Measurements from ENCODE around the gene ENOSF1.
"Not testable (repeated sequence)": the region's sequence is repeated elsewhere in the genome, so short reads cannot be mapped to it uniquely, and the experiment has no call there.

The ENOSF1 gene, protein sequence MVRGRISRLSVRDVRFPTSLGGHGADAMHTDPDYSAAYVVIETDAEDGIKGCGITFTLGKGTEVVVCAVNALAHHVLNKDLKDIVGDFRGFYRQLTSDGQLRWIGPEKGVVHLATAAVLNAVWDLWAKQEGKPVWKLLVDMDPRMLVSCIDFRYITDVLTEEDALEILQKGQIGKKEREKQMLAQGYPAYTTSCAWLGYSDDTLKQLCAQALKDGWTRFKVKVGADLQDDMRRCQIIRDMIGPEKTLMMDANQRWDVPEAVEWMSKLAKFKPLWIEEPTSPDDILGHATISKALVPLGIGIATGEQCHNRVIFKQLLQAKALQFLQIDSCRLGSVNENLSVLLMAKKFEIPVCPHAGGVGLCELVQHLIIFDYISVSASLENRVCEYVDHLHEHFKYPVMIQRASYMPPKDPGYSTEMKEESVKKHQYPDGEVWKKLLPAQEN

DNA sequence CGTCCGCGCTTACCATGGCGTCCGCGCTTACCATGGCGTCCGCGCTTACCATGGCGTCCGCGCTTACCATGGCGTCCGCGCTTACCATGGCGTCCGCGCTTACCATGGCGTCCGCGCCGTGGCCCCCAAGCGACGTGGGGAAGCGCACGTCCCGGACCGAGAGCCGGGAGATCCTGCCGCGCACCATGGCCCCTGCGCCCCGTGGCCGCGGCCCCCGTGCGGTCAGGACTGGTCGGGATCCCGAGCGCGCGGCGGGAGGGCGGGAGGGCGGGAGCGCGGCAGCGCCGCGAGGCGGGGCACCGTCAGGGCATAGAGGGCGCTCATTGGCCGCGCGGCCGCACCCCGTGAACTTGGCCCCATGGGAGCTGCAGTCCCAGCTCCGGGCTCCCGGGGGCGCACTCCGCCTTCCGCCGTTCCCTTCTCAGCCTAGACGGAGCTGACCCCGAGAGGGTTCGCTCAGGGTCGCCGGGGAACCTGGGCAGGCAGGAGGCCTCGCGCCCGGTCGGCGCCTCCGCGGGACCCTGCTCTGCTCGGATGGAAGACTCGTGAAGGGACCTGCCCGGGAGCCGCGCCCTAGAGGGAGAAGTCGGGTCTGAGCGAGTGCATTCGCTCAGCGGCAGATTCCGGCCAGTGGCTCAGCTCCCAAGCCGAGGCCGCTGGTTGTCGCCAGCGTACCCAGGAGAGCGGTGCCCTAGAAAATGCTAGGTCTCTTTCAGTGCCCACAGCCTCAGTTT is at the start of gene ENOSF1:
Gene ENOSF1, minus strand, starts transcription at position 230 of the 734 bp plus-strand sequence. Its CDS starts 43 bp downstream, at position 187.
- Mint-ChIP-seq H3K4me3 (peak within 1 kb of the TSS; percentile 93), H3K4me1 (ENCODE audit: low read depth) (peaks cover 70% of the 10 kb centered on the region)

DNA sequence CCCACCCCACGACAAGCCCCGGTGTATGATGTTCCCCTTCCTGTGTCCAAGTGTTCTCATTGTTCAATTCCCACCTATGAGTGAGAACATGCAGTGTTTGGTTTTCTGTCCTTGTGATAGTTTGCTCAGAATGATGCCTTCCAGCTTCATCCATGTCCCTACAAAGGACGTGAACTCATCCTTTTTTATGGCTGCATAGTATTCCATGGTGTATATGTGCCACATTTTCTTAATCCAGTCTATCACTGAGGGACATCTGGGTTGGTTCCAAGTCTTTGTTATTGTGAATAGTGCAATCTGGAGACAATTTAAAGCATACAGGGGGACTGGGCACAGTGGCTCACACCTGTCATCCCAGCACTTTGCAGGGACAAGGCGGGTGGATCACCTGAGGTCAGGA is 47.4 kb upstream of the ENOSF1 start:
- not testable (repeated sequence) for H3K27me3 Mint-ChIP-seq

More for the DNA sequence above, at the start of gene ENOSF1:
- peak within 1 kb of the TSS; percentile 97 for H3K27ac Mint-ChIP-seq
- H3K36me3 Mint-ChIP-seq (ENCODE audit: low read depth), result peaks cover 28% of the 10 kb centered on the region
- no peaks in the 10 kb centered on the region for H3K9me3 Mint-ChIP-seq
- no peaks in the 10 kb centered on the region for H3K27me3 Mint-ChIP-seq

DNA sequence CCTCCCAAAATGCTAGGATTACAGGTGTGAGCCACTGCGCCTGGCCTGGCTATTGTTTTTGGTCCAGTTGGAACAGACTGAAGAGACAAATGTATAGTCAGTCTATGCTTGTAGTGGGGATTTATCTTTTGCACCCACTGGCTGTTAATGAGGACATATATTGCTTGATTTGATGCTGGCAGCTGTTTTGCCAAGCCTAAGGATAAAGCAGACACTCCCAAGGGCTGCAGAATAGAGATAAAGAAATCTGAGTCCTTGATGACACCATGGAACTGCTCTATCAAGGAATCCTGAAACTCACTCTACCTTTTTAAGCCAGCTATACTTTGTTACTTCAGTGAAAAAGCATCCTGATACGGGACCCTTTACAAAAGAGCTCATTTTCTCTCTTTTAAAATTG is 43.1 kb upstream of the ENOSF1 start:
- Mint-ChIP-seq H3K36me3 (ENCODE audit: low read depth) (peaks cover 13% of the 10 kb centered on the region), H3K27ac (no peak overlapping the region), H3K4me3 (no peak overlapping the region), H3K27me3 (no peaks in the 10 kb centered on the region), H3K9me3 (no peaks in the 10 kb centered on the region), H3K4me1 (ENCODE audit: low read depth) (no peaks in the 10 kb centered on the region)

More for the DNA sequence above, 47.4 kb upstream of the ENOSF1 start:
- H3K4me1 Mint-ChIP-seq (ENCODE audit: low read depth); H3K27ac Mint-ChIP-seq; H3K4me3 Mint-ChIP-seq; H3K9me3 Mint-ChIP-seq: not testable (repeated sequence)
- H3K36me3 Mint-ChIP-seq (ENCODE audit: low read depth), result peaks cover 14% of the 10 kb centered on the region

DNA sequence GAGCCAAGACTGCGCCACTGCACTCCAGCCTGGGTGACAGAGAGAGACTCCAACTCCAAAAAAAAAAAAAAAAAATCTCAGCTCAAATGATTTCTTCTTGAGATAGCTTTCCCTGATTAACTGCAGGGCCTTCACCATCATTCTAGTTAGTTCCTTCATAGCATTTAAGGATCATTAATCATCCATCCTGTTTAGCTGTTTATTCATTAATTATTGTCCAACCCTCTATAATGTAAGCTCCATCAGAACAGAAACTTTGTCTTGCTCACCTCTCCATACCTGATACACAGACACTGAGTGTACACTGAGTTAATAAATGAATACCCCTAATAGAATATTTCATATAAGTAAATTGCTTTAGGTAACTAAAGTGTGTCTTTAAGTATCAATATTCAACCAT is 42.2 kb upstream of the ENOSF1 start:
- no peak overlapping the region for H3K4me3 Mint-ChIP-seq
- H3K27ac Mint-ChIP-seq, result no peak overlapping the region
- no peaks in the 10 kb centered on the region for H3K4me1 Mint-ChIP-seq (ENCODE audit: low read depth)
- no peaks in the 10 kb centered on the region for H3K27me3 Mint-ChIP-seq
- no peaks in the 10 kb centered on the region for H3K9me3 Mint-ChIP-seq
- peaks cover 9% of the 10 kb centered on the region for H3K36me3 Mint-ChIP-seq (ENCODE audit: low read depth)

DNA sequence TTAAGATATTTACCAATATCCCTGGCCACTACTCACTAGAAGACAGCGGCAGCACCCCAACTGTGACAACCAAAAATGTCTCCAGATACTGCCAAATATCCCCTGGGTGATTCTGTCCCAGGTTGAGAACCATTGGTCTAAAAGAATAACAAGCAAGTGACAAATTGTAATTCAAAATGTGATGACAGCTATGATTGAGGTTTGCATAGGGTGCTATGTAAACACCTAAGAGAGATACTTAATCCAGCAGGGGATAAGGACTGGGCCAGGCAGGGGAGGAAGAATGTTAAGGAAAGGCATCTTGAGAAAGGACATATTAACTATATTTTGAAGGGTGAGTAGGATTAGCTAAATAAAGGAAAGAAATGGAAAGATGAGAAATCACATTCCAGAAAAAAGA is 38.0 kb upstream of the ENOSF1 start:
- Mint-ChIP-seq H3K4me1 (ENCODE audit: low read depth) (no peaks in the 10 kb centered on the region), H3K27ac (no peak overlapping the region), H3K9me3 (no peaks in the 10 kb centered on the region), H3K36me3 (ENCODE audit: low read depth) (peaks cover 14% of the 10 kb centered on the region), H3K4me3 (no peak overlapping the region), H3K27me3 (no peaks in the 10 kb centered on the region)

DNA sequence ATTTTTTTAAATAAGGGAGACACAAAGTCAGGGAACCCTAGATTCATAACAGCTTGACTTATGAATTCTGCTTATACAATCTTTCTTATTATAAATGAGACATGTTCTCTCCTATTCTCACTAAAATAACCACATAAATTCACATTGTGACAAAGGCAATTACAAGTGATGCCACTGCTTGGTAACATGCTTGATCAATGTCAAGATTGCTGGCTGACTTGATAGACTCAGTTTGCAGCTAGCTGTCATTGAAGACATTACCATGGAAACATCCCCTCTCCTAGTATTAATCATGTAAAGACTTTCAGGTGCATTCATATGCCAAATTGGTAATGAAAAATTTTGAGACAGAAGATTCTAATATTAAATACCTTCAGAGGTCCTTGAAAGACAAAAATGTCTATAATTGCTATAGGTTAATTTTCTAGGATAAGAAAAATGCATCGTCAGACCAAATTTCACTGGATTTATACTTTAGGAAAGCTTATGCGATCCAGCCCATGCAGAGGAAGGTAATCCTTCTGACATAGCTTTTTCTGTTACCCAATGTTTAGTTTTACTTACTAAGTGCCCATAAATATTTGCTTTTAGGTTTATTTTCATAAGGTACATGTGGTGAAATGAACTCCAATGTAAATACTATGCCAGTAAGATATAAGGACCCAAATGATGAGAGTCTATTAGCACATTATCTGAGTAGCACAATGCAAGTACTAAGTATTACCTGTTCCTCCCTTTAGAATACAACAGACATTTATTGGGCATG is 32.6 kb upstream of the ENOSF1 start:
- H3K9me3 Mint-ChIP-seq, result no peaks in the 10 kb centered on the region
- H3K36me3 Mint-ChIP-seq (ENCODE audit: low read depth), result peaks cover 34% of the 10 kb centered on the region
- H3K4me1 Mint-ChIP-seq (ENCODE audit: low read depth), result peaks cover 4% of the 10 kb centered on the region
- no peak overlapping the region for H3K27ac Mint-ChIP-seq
- no peak overlapping the region for H3K4me3 Mint-ChIP-seq
- no peaks in the 10 kb centered on the region for H3K27me3 Mint-ChIP-seq

DNA sequence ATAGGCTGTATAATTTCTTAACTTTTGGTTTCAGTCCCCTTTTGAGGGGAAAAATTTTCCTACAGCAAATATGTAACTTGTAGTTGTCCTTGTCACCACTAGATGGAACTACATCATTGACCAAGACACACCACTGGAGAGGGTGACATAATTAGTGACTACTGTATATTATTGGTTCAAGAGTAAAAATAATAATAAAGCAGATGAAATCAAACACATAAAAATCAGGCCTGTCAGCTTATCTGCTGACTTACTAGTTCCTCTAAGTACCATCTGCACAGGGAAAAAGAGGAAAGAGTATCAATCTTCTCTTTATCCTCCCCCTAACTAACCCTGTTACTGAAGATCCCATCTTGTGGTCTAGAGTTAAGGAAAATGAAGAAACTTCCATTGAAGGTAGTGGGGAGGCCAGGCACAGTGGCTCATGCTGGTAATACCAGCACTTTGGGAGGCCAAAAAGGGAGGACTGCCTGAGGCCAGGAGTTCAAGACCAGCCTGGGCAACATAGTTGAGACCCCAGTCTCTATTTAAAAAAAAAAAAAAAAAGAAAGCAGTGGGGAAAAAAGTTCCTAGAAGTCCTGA is 29.6 kb upstream of the ENOSF1 start:
- no peak overlapping the region for H3K4me3 Mint-ChIP-seq
- peaks cover 43% of the 10 kb centered on the region for H3K36me3 Mint-ChIP-seq (ENCODE audit: low read depth)
- H3K27ac Mint-ChIP-seq, result no peak overlapping the region
- H3K27me3 Mint-ChIP-seq, result no peaks in the 10 kb centered on the region
- no peaks in the 10 kb centered on the region for H3K9me3 Mint-ChIP-seq
- peaks cover 4% of the 10 kb centered on the region for H3K4me1 Mint-ChIP-seq (ENCODE audit: low read depth)

DNA sequence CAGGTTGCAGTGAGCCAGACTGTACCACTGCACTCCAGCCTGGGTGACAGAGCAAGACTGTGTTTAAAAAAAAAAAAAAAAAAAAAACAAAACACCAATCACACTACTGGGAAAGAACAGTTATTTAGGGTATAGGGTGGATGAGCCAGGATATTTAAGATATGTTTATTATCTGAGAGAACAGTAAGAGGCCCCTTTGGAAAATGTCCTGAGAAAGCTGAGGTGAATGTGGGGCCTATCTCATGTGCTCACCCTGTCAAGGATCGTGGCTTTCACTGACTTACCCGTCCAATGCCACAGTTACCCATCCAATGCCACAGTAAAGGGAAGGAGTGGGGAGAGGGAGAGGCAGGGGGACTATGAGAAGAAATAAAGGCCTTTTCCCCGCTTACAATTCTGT is 19.9 kb upstream of the ENOSF1 start:
- H3K27me3 Mint-ChIP-seq, result no peaks in the 10 kb centered on the region
- no peaks in the 10 kb centered on the region for H3K9me3 Mint-ChIP-seq
- no peak overlapping the region for H3K4me3 Mint-ChIP-seq
- H3K4me1 Mint-ChIP-seq (ENCODE audit: low read depth), result peaks cover 10% of the 10 kb centered on the region
- peaks cover 54% of the 10 kb centered on the region for H3K36me3 Mint-ChIP-seq (ENCODE audit: low read depth)
- H3K27ac Mint-ChIP-seq, result no peak overlapping the region

DNA sequence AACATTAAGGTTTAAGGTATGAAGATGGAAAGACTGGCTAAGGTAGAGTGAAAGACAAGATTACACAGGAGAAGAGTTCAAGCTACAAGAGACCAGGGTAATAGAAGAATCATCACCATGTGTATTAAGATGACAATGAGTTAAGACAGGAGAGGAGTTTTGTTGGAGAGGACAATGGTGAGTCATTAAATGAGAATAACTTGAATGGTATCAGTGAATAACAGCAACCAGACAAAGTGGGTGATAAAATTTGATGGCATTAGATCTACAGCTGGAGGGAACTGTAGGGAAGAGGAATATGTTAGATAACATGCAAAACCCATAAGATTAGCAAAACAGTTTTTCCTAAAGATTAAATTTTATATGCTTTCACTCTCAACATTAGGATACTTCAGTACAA is 18.8 kb upstream of the ENOSF1 start:
- Mint-ChIP-seq H3K27ac (peak overlapping the region; percentile 36), H3K4me1 (ENCODE audit: low read depth) (peaks cover 10% of the 10 kb centered on the region), H3K36me3 (ENCODE audit: low read depth) (peaks cover 52% of the 10 kb centered on the region)

DNA sequence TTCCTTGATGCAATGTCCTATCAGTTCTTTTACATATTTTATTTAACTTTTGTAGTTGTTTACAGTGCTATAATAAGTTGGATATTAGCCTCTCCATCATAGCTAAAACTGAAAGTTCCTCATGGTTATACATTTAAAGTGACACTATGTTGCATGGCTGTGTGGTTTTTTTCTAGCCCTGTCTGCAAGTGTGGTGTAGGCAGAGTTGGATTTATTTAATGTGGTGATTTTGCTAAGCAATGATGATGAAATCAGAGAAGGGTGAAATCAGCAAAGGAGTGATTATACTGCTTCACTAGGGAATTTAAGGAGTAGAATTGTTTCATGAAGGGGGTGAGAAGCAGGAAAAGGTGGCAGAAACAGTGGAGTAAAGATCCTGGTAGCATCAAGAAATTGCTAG is 18.3 kb upstream of the ENOSF1 start:
- Mint-ChIP-seq H3K4me1 (ENCODE audit: low read depth) (peaks cover 10% of the 10 kb centered on the region), H3K36me3 (ENCODE audit: low read depth) (peaks cover 48% of the 10 kb centered on the region), H3K27me3 (no peaks in the 10 kb centered on the region), H3K9me3 (no peaks in the 10 kb centered on the region), H3K27ac (peak overlapping the region; percentile 36), H3K4me3 (no peak overlapping the region)

More for the DNA sequence above, 18.8 kb upstream of the ENOSF1 start:
- Mint-ChIP-seq H3K9me3 (no peaks in the 10 kb centered on the region), H3K27me3 (no peaks in the 10 kb centered on the region), H3K4me3 (no peak overlapping the region)

DNA sequence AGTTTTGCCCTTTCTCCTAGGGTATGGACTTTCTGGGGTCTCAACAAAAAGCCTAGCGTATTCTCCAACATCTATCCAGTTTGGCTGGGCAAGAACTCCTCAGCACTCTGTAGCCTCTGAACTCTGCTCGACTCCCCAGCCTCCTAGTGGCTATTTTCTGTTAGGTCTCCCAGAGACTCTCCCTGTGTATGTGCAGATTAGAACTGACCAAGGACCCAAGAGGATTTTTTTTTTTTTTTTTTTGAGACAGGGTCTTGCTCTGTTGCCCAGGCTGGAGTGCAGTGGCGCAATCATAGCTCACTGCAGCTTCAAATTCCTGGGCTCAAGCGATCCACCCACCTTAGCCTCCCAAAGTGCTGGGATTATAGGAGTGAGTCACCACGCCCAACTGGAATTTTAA is 17.7 kb upstream of the ENOSF1 start:
- H3K9me3 Mint-ChIP-seq; H3K27me3 Mint-ChIP-seq; H3K27ac Mint-ChIP-seq; H3K4me1 Mint-ChIP-seq (ENCODE audit: low read depth); H3K4me3 Mint-ChIP-seq: not testable (repeated sequence)
- H3K36me3 Mint-ChIP-seq (ENCODE audit: low read depth), result peaks cover 47% of the 10 kb centered on the region

DNA sequence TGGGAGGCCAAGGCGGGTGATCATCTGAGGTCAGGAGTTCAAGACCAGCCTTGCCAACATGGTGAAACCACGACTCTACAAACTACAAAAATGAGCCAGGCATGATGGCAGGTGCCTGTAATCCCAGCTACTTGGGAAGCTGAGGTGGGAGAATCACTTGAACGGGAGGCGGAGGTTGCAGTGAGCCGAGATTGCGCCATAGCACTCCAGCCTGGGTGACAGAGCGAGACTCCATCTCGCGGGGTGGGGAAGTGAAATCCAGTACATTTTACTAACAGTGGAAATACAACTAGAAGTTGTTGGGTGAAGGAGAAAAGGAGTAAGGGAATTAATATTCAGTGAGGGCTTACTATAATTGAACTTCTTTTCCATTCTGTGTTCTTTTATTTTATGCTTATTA is 13.2 kb upstream of the ENOSF1 start:
- Mint-ChIP-seq H3K27me3 (no peaks in the 10 kb centered on the region), H3K4me3 (no peak overlapping the region), H3K27ac (peak overlapping the region; percentile 31), H3K36me3 (ENCODE audit: low read depth) (peaks cover 46% of the 10 kb centered on the region), H3K9me3 (no peaks in the 10 kb centered on the region), H3K4me1 (ENCODE audit: low read depth) (peaks cover 13% of the 10 kb centered on the region)

DNA sequence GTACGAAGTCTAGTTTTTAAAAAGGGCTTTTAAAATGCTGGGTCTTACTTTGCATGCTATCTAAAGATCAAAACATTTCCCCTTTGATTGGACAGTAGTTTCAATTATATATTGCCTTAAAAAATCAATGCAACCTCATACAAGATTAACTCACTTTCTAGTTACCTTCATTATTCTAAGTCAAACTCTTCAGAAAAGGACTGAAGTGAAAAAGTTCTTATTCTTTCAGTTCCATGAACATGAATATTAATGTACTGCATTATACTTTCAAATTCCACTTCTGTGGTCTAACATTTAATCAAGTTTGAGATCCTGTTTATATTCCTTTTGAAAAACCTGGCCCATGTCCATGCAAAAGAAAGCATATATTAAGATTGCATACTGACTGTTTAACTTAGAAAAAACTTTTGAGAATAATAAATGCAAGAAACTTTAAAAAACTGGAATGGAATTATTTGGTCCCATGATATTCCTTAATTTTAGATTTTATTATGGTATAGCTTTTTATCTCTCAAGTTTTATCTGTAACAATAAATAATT is 11.2 kb upstream of the ENOSF1 start:
- no peak overlapping the region for H3K4me3 Mint-ChIP-seq
- no peaks in the 10 kb centered on the region for H3K9me3 Mint-ChIP-seq
- peaks cover 44% of the 10 kb centered on the region for H3K36me3 Mint-ChIP-seq (ENCODE audit: low read depth)
- no peak overlapping the region for H3K27ac Mint-ChIP-seq
- H3K27me3 Mint-ChIP-seq, result no peaks in the 10 kb centered on the region
- peaks cover 12% of the 10 kb centered on the region for H3K4me1 Mint-ChIP-seq (ENCODE audit: low read depth)

DNA sequence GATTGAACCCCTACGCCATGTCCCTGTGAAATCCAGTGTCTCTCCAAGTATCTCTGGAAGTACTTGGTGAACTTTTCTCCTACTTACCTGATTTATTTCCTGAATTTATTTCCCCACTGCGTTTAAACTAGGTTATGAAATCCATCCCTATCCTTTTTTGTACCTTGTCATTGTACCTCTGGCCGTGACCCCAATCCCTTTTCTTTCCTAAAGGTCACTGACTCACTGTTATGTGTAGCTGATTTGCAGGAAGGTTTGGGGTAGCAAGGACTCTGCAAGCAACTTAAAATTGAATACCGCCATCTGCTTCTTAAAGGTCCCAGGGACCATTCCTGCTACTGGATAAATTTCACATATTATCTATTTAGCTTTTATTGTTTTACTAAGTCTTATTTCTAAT is 4.6 kb upstream of the ENOSF1 start:
- Mint-ChIP-seq H3K4me1 (ENCODE audit: low read depth) (peaks cover 39% of the 10 kb centered on the region), H3K4me3 (peak overlapping the region; percentile 36), H3K27ac (peak overlapping the region; percentile 91), H3K9me3 (no peaks in the 10 kb centered on the region), H3K27me3 (no peaks in the 10 kb centered on the region), H3K36me3 (ENCODE audit: low read depth) (peaks cover 17% of the 10 kb centered on the region)
